Sigmoid colon (tissue), 4 donors: ENCODE measurements around the gene MEIS1.

ENCODE experiments used
- CTCF ChIP-seq, 4 experiments: fragments of 450-650 bp in 3 of 4; fragments of 200-600 bp in 1 of 4; IDR thresholded peaks; one replicate each; pipeline ENCODE4 v1.5.1; 2016 to 2019; ENCODE audit warnings: antibody characterized with exemption in 4 of 4, mild to moderate bottlenecking in 3 of 4, moderate library complexity in 2 of 4
- POLR2AphosphoS5 ChIP-seq, 4 donors: sonication (generic); formaldehyde crosslinking; IDR thresholded peaks; one replicate each; pipeline ENCODE4 v1.6.1; 2017; ENCODE audit warnings: antibody characterized with exemption in 4 of 4

GRCh38 chr2:66535574-66536289, 100.8 kb downstream of the MEIS1 start:
- TF ChIP-seq CTCF (IDR thresholded peaks at IDR 0.05) (no peak), POLR2AphosphoS5 (IDR thresholded peaks at IDR 0.05) (no peak)
